LHCN-M2 (cell line): Measurements from ENCODE around the gene CYB5R3. TPM values are rescaled to one million over a fixed set of nuclear protein-coding genes. Genes with fewer than 3 reads are reported as not detected.

Experiments
- DNase-seq: peaks from one replicate; pipeline ENCODE4 v3.0.0-alpha.2; 2012; ENCODE audit warnings: low read depth
- polyA plus RNA-seq: library from polyadenylated mRNA; unstranded; fragments of >200 nt; gene quantifications from one replicate; pipeline ENCODE4 v1.2.1, GENCODE V29; 2012; ENCODE audit warnings: missing spikeins
- total RNA-seq: library from RNA; depleted of rRNA; stranded (reverse); fragments of >200 nt; gene quantifications from 2 replicates; pipeline ENCODE4 v1.2.3, GENCODE V29; 2014; rRNA removed

Gene CYB5R3
- 165 and 193 TPM in 2 replicates for total RNA-seq
- 530 TPM for polyA plus RNA-seq

DNA sequence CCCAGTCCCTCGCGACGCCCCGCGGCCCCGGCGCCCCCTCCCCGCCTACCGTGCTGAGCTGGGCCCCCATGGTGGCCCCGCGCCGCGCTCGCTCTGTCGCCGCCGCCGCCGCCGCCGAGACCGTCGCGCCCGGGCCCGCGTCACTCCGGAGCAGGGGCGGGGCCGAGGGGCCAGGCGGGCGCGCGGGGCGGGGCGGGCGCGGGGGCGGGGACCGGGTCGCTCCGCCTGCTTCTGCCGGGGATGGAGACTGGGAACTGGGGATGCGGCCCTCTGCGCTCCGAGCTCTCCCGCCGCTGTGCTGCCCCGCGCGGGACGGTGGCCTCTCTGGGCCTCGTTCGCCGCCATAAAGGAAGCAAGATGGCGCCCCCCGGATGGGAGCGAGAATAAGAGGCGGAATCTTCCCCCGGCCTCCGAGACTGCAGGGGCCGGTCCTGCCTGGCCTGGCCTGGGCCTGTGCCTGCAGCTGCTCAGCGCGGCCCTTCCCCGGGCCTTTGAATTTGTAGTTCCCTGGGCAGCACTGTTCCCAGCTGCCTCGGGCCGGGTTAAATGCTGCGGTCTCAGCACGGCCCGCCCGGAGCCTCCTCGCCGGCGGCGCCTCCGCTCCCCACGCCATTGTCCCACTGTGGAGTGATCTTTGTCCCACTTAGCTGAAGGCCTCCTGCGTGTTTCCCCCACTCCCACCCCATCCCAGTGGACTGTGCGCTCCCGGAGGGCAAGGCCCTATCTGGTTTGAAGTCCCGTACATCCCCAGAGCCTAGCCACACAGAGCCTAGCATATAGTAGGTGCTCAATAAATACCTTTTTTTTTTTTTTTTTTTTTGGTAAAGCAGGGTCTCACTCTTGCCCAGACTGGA lies at the start of gene CYB5R3:
CYB5R3 (minus strand) TSS at position 147 of the 854 bp plus-strand sequence; CDS start at position 70, 77 bp downstream.
- DNase-seq, result peak; percentile 86

- peak; percentile 78 for DNase-seq
Observed at GRCh38 chr22:42697542-42698013, 48.4 kb upstream of the CYB5R3 start.

DNA sequence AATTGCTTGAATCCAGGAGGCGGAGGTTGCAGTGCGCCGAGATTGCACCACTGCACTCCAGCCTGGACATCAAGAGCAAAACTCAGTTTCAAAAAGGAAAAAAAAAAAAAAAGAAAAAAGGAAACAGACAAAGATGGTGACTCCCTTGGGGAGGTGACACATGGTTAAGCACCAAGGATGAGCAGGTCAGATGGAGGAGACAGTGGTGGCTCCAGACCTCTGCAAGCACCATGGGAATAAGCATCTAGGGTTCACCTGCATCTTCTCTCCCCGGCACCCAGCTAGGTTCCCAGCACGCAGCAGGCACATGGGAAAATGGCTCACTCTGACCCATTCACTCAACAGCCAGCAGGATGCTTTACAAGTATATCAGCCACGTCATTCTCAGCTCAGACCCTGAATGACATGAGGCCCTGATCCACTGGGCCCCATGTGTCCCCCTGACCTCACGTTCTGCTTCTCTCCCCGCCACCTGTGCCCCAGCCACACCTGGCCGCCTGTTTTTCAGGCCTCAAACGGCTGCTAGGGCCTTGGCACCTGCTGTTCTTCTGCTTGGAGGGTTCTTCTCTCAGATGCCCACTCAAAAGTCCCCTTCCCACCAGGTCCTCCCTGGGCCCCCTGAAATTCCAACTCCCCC lies 47.3 kb upstream of the CYB5R3 start:
- DNase-seq, result no peak

DNA sequence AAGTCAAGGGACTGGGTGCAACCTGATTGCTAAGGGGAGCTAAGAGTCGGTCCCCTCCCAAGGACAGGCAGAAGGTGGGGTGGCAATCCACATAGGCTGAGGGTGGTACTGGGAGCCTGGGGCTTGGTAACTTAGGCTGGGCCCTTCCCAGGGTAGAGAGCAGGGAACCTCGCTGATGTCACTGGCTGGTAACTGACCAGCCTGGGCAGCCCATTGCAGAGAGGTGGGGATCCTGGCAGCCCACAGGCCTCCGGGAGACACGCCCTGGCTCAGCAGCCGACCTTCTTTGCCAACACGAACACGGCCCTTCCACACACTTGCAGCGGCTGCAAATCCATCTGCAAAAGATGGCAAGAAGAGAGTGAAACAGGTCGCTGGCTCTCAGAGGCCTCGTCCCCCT lies 46.1 kb upstream of the CYB5R3 start:
- DNase-seq, result no peak

DNA sequence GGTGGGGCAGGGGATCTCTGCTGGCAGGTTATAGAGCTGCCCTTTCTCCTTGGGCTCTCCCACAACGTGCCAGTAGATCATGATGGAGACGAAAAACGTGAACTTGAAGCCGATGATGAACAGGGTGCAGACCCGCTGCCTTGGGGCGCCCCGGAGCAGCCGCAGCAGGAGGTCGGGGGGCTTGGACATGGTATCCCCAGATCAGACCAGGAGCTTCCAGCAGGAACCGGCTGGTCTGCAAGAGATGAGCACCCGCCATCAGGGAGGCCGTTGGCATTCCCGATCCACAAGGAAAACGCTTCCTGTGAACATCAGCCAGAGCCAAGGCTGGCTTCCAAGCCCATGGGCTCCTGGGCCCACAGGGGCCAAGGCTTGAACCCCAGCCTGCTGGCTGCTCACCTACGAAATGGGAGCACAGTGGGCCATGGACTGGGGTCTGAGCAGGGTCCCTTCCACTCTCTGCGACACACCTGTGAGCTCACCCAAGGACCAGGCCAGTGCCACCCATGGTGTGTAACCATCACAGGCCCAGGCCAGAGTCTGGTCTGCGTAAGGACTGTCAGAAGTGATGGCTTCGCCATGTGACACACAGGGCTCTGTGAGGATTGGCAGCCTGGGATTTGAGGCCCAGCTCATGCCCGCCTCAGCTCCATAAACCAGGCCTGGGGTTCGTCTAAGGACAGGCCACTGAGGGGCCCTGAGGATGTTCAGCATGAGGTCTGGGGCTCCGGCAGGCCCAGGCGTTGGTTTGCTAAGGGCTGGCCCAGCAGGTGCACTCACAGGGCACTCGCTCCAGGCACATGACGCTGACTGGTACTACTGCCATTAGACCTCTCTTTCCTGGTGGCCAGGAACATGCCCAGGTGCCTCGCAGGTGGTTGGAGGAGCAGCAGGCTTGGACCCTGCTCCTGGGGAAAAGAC lies 44.8 kb upstream of the CYB5R3 start:
- DNase-seq, result no peak

GRCh38 chr22:42693055-42693762 lies 44.0 kb upstream of the CYB5R3 start:
- no peak for DNase-seq

DNA sequence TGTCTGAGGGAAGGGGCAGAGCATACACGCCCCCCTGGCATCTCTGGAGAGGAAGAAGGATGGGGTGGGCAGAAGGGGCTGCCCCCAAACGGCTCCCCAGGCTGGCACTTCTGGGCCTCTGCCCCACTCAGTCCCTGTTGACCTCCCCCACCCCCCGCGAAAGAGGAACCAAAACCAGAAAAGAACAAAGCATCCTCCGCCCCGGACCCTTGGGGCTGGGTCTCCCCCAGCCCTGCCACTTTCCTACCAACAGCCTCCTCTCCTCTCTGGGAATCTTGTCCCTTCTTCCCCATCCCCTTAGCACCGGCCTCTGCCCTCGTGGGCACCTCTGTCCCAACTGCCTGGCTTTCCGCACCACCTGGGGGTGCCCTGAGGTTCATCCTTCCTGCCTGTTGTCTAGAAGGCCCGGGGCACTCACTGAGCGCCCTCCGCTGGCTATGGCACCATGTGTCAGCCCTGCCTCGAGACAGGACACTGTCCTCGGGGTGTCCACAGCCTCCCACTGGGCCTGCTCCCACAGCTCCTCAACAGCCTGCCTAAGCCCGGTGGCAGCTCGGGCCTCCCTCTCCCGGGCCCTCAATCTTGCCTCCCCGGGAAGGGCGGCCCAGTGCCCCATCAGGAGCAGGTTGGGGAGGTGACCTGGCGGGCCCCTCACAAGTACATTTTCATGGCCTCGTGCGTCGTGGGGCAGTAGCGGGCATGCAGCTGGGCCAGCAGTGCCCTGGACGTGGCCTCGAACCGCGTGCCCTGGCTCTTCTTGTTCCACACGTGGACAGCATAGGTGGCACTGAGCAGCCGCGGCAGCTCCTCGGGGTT lies 43.3 kb upstream of the CYB5R3 start:
- DNase-seq, result no peak

GRCh38 chr22:42691440-42691839 lies 42.2 kb upstream of the CYB5R3 start:
- no peak for DNase-seq

- peak; percentile 96 for DNase-seq
Observed at GRCh38 chr22:42688241-42689211, 39.3 kb upstream of the CYB5R3 start.

- no peak for DNase-seq
Observed at GRCh38 chr22:42686756-42687491, 37.7 kb upstream of the CYB5R3 start.

DNA sequence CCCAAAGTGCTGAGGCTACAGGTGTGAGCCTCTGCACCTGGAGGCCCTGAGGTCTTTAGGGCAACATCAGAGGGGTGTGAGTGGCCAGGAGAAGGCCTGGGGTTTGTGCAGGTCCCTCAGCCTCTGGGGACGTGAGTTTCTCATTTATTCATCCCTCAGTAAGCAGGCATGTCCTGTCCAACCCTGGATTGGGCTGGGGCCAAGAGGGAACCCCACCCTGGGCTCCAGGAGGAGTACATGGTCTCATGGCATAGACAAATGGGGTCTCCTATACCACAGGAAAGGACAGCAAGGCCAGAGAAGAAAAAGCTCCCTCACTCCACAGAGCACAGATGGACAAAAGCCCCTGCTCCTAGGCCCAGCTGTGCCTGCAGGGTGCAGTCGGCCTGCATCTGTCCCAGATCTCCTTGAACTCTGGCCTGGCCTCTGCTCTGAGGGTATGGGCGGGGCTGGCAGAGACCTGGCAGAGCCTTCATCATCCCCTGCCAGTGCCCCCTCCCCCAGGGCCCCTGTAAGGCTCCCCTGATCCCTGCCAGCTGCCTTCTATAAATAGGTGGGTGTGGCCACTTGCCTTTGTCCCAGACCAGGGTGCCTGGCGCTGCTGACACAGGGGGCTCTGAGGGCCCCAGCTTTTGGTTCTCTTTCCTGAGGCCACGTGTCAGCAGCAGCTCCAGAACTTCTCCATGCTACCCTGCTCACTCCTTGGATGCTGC lies 36.9 kb upstream of the CYB5R3 start:
- DNase-seq, result peak; percentile 66

GRCh38 chr22:42684462-42685195 lies 35.4 kb upstream of the CYB5R3 start:
- DNase-seq, result no peak

GRCh38 chr22:42683578-42684283 lies 34.5 kb upstream of the CYB5R3 start:
- no peak for DNase-seq

DNA sequence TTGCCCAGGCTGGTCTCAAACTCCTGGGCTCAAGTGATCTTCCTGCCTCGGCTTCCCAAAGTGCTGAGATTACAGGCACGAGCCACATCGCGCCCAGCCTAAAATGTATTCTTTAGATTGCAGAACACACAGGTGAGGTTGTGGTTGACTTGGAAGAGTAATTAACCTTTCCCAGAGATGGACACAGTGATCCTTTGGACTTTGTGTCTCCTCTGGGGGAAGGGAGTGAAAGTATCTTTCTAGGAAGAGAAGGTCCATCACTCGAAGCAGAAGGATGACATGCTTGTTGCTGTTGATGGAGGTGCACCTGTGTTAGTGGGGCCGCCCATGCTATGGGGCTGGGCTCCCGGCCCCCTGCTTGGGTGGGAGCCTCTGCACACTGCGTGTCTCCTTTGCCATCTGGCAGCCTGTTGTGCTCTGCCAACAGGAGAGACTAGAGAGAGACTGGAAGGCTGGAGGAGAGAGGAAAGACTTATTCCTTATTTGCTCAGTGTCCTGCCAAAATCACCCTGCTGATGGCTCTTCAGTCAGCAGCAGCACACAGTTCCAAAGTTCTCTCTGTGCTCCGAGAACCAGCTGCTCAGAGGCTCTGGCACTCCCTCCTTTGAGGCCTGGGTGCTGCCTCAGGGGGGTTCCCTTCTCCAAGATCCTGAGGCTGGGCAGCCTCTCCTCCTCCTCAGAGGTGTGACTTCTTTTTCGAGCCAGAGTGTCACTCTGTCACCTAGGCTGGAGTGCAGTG lies 33.1 kb upstream of the CYB5R3 start:
- no peak for DNase-seq

DNA sequence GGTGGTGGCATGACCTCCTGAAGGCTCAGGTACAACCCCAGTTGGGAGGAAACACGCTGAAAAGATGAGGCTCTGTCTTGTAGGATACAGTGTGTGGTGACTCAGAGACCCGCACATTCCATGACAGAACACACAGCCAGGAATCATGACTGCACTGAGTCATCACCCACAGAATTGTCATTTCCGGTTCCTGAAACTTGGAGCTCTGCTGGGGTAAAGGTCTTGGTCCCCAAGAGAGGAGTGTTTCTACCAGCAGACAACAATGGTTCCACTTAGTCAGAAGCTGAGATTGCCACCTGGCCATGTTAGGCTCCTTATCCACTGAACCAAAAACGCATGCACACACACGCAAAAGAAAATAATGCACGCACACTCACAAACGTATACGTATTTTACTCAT lies 31.5 kb upstream of the CYB5R3 start:
- DNase-seq, result peak; percentile 99

DNA sequence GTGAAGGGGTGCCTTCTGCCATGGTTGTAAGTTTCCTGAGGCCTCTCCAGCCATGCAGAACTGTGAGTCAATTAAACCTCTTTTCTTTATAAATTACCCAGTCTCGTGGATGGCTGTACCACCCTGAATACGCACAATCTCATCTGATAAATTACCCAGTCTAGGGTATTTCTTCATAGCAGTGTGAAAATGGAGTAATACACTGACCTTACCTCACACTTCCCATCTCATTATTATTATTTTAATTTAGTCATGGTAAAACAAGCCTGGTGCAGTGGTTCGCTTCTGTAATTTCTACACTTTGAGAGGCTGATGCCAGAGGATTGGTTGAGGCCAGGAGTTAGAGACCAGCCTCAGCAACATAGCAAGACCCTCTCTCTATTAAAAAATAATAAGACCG lies 30.5 kb upstream of the CYB5R3 start:
- DNase-seq, result no peak
